A549 (cell line): ENCODE results near the gene TMEM139.

Experiments
- CEBPB ChIP-seq, 2 experiments: fragments of >200 bp in 1 of 2; sonication (Bioruptor Twin) in 1 of 2; formaldehyde crosslinking in 1 of 2; IDR thresholded peaks; 2 replicates each; pipeline ENCODE4 v1.6.1; 2012 to 2016
- EP300 ChIP-seq, 2 experiments: fragments of >200 bp; sonication (Bioruptor Twin); formaldehyde crosslinking; IDR thresholded peaks; 2 replicates in 1 of 2; 3 replicates in 1 of 2; pipeline ENCODE4 v1.6.1; 2016 to 2017
- FOSL2 ChIP-seq, 2 experiments: fragments of 450-650 bp in 1 of 2; fragments of >200 bp in 1 of 2; sonication (Bioruptor Twin) in 1 of 2; formaldehyde crosslinking; IDR thresholded peaks; 2 replicates each; pipeline versions ENCODE4 v1.5.0 to v1.6.1; 2016 to 2020; ENCODE audit warnings: mild to moderate bottlenecking in 1 of 2, moderate library complexity in 1 of 2
- HOXB13 ChIP-seq: fragments of 250-450 bp; sonication (Bioruptor Pico); IDR thresholded peaks from 2 replicates; pipeline ENCODE4 v1.5.0; 2020; ENCODE audit warnings: low read depth, mild to moderate bottlenecking, moderate library complexity
- JUN ChIP-seq, 2 experiments: fragments of >200 bp; sonication (Bioruptor Twin); formaldehyde crosslinking; IDR thresholded peaks; 2 replicates in 1 of 2; 3 replicates in 1 of 2; pipeline ENCODE4 v1.6.1; 2016 to 2017
- MAFK ChIP-seq: fragments of 450-650 bp; IDR thresholded peaks from 2 replicates; pipeline ENCODE4 v1.6.1; 2014; ENCODE audit not compliant: partially characterized antibody
- NR3C1 ChIP-seq: fragments of >200 bp; sonication (Bioruptor Twin); formaldehyde crosslinking; IDR thresholded peaks from 3 replicates; pipeline ENCODE4 v1.6.1; 2017
- POLR2A ChIP-seq: IDR thresholded peaks from 2 replicates; pipeline ENCODE4 v1.6.1; 2012; ENCODE audit warnings: mild to moderate bottlenecking, low read length
- RNF2 ChIP-seq: fragments of 200-600 bp; sonication (generic); IDR thresholded peaks from 2 replicates; pipeline ENCODE4 v1.6.1; 2016; ENCODE audit warnings: low read depth, mild to moderate bottlenecking, antibody characterized with exemption, moderate library complexity, borderline replicate concordance
- SREBF2 ChIP-seq: fragments of 450-650 bp; IDR thresholded peaks from 2 replicates; pipeline ENCODE4 v1.6.1; 2014; ENCODE audit warnings: mild to moderate bottlenecking, moderate library complexity
- ZFP36 ChIP-seq: fragments of 450-650 bp; IDR thresholded peaks from 2 replicates; pipeline ENCODE4 v1.6.1; 2014; ENCODE audit warnings: borderline replicate concordance; ENCODE audit not compliant: partially characterized antibody
- TF ChIP-seq, protein P1 (sequence below): fragments of >200 bp; sonication (Bioruptor Twin); formaldehyde crosslinking; IDR thresholded peaks from 3 replicates; pipeline ENCODE4 v1.5.1; 2016
- TF ChIP-seq, protein P2 (sequence below): IDR thresholded peaks from 2 replicates; pipeline ENCODE4 v1.6.1; 2012
- TF ChIP-seq, protein P3 (sequence below): fragments of 200-600 bp; sonication (generic); IDR thresholded peaks from 2 replicates; pipeline ENCODE4 v1.6.1; 2016; ENCODE audit warnings: antibody characterized with exemption, mild to moderate bottlenecking, moderate library complexity

DNA sequence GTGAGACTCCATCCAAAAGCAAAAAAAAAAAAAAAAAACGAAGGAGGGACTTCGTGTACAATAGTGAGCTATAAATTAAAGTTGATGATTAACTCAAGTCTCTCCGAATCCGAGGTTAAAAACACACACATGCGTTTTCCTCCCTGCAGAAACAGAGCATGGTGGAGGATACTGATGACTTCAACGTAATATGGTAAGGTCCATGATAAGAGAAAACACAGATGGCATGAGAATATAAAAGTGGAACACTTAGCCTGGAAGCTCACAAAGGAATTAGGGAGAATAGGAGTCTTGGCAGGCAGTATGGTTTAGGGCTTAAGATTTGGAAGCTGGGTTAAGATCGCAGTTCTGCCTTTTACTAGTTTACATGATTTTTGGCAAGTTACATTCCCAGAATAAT lies 41.6 kb upstream of the TMEM139 start:
- TF ChIP-seq, protein P1, sequence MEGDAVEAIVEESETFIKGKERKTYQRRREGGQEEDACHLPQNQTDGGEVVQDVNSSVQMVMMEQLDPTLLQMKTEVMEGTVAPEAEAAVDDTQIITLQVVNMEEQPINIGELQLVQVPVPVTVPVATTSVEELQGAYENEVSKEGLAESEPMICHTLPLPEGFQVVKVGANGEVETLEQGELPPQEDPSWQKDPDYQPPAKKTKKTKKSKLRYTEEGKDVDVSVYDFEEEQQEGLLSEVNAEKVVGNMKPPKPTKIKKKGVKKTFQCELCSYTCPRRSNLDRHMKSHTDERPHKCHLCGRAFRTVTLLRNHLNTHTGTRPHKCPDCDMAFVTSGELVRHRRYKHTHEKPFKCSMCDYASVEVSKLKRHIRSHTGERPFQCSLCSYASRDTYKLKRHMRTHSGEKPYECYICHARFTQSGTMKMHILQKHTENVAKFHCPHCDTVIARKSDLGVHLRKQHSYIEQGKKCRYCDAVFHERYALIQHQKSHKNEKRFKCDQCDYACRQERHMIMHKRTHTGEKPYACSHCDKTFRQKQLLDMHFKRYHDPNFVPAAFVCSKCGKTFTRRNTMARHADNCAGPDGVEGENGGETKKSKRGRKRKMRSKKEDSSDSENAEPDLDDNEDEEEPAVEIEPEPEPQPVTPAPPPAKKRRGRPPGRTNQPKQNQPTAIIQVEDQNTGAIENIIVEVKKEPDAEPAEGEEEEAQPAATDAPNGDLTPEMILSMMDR, result no peak
- TF ChIP-seq, protein P2, sequence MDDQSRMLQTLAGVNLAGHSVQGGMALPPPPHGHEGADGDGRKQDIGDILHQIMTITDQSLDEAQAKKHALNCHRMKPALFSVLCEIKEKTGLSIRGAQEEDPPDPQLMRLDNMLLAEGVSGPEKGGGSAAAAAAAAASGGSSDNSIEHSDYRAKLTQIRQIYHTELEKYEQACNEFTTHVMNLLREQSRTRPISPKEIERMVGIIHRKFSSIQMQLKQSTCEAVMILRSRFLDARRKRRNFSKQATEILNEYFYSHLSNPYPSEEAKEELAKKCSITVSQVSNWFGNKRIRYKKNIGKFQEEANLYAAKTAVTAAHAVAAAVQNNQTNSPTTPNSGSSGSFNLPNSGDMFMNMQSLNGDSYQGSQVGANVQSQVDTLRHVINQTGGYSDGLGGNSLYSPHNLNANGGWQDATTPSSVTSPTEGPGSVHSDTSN, result no peak
- no peak for TF ChIP-seq EP300 (IDR thresholded peaks at IDR 0.05)
- TF ChIP-seq, protein P3, sequence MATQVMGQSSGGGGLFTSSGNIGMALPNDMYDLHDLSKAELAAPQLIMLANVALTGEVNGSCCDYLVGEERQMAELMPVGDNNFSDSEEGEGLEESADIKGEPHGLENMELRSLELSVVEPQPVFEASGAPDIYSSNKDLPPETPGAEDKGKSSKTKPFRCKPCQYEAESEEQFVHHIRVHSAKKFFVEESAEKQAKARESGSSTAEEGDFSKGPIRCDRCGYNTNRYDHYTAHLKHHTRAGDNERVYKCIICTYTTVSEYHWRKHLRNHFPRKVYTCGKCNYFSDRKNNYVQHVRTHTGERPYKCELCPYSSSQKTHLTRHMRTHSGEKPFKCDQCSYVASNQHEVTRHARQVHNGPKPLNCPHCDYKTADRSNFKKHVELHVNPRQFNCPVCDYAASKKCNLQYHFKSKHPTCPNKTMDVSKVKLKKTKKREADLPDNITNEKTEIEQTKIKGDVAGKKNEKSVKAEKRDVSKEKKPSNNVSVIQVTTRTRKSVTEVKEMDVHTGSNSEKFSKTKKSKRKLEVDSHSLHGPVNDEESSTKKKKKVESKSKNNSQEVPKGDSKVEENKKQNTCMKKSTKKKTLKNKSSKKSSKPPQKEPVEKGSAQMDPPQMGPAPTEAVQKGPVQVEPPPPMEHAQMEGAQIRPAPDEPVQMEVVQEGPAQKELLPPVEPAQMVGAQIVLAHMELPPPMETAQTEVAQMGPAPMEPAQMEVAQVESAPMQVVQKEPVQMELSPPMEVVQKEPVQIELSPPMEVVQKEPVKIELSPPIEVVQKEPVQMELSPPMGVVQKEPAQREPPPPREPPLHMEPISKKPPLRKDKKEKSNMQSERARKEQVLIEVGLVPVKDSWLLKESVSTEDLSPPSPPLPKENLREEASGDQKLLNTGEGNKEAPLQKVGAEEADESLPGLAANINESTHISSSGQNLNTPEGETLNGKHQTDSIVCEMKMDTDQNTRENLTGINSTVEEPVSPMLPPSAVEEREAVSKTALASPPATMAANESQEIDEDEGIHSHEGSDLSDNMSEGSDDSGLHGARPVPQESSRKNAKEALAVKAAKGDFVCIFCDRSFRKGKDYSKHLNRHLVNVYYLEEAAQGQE, result no peak
- TF ChIP-seq JUN (IDR thresholded peaks at IDR 0.05), result no peak
- TF ChIP-seq ZFP36, result no peak
- TF ChIP-seq CEBPB (IDR thresholded peaks at IDR 0.05), result no peak
- no peak for TF ChIP-seq NR3C1
- TF ChIP-seq SREBF2, result no peak
- no peak for TF ChIP-seq FOSL2 (IDR thresholded peaks at IDR 0.05)
- no peak for TF ChIP-seq FOSL2 (CRISPR knock-in tag; IDR thresholded peaks at IDR 0.05)
- TF ChIP-seq POLR2A, result no peak
- TF ChIP-seq RNF2, result no peak
- no peak for TF ChIP-seq HOXB13 (CRISPR knock-in tag)
- TF ChIP-seq MAFK, result no peak
